ENCODE measurements around the gene HCFC1R1.

- TF ChIP-seq, protein P1, sequence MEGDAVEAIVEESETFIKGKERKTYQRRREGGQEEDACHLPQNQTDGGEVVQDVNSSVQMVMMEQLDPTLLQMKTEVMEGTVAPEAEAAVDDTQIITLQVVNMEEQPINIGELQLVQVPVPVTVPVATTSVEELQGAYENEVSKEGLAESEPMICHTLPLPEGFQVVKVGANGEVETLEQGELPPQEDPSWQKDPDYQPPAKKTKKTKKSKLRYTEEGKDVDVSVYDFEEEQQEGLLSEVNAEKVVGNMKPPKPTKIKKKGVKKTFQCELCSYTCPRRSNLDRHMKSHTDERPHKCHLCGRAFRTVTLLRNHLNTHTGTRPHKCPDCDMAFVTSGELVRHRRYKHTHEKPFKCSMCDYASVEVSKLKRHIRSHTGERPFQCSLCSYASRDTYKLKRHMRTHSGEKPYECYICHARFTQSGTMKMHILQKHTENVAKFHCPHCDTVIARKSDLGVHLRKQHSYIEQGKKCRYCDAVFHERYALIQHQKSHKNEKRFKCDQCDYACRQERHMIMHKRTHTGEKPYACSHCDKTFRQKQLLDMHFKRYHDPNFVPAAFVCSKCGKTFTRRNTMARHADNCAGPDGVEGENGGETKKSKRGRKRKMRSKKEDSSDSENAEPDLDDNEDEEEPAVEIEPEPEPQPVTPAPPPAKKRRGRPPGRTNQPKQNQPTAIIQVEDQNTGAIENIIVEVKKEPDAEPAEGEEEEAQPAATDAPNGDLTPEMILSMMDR (tag by site-specific recombination; IDR thresholded peaks at IDR 0.05): no peak
- no peak for TF ChIP-seq TCF7L2 (IDR thresholded peaks at IDR 0.05; ENCODE audit: borderline replicate concordance, low read depth, low read length)
Measured at GRCh38 chr16:3065742-3066439, 42.1 kb upstream of the HCFC1R1 start.

All from HEK293 (cell line).